H1 (cell line): ENCODE measurements around the gene NOM1. TPM values are rescaled to one million over a fixed set of nuclear protein-coding genes. Genes with fewer than 3 reads are reported as not detected.

Experiments
- CTCF ChIA-PET: fragments of 300-600 bp; sonication (Branson Sonifier 250); formaldehyde crosslinking; loops from one replicate; lab custom pipeline; 2021; ENCODE audit not compliant: partially characterized antibody; lab: Charles Lee
- POLR2A ChIA-PET: fragments of 300-600 bp; sonication (Branson Sonifier 250); formaldehyde crosslinking; loops from one replicate; lab custom pipeline; 2021; ENCODE audit warnings: inconsistent platforms; ENCODE audit not compliant: partially characterized antibody; lab: Charles Lee
- DNase-seq, 2 experiments: peaks; one replicate each; pipeline versions ENCODE4 v3.0.0 to v3.0.0-alpha.2; 2010 to 2022; ENCODE audit warnings: low spot score in 2 of 2, low read depth in 1 of 2, mixed read lengths in 1 of 2
- FAIRE-seq: peaks from 2 replicates; lab custom pipeline; 2011; peaks lifted over from hg19 to GRCh38; lab: Jason Lieb, UNC
- H2AFZ ChIP-seq: 2 replicates; pipeline ENCODE4 v1.8.1; 2012; ENCODE audit warnings: low read length, inconsistent platforms
- H2AK5ac ChIP-seq: 2 replicates; pipeline ENCODE4 v1.6.1; 2013; ENCODE audit warnings: low read depth, low read length
- H2BK120ac ChIP-seq: replicated peaks from 2 replicates; pipeline ENCODE3; 2013; ENCODE audit warnings: low read depth, low read length, inconsistent platforms
- H2BK12ac ChIP-seq: 2 replicates; pipeline ENCODE4 v1.6.1; 2013; ENCODE audit warnings: low read depth, low read length
- H2BK15ac ChIP-seq: 2 replicates; pipeline ENCODE4 v1.6.1; 2013; ENCODE audit warnings: low read length
- H2BK20ac ChIP-seq: 2 replicates; pipeline ENCODE4 v1.6.1; 2013; ENCODE audit warnings: low read length
- H2BK5ac ChIP-seq: 2 replicates; pipeline ENCODE4 v1.6.1; 2013; ENCODE audit warnings: low read depth, low read length
- H3K14ac ChIP-seq: 2 replicates; pipeline ENCODE4 v1.6.1; 2013; ENCODE audit warnings: inconsistent platforms; ENCODE audit not compliant: insufficient read length
- H3K18ac ChIP-seq: 2 replicates; pipeline ENCODE4 v1.6.1; 2013; ENCODE audit warnings: low read length; ENCODE audit errors: extremely low read depth
- H3K23ac ChIP-seq: 2 replicates; pipeline ENCODE4 v1.6.1; 2013; ENCODE audit warnings: inconsistent platforms; ENCODE audit not compliant: insufficient read length
- H3K23me2 ChIP-seq: 2 replicates; pipeline ENCODE4 v1.6.1; 2013; ENCODE audit warnings: low read depth, low read length
- H3K27ac ChIP-seq: 2 replicates; pipeline ENCODE4 v1.6.1; 2011; ENCODE audit warnings: low read depth, low read length, inconsistent platforms
- H3K27me3 ChIP-seq, 4 experiments: replicated peaks in 1 of 4; 1 replicate in 1 of 4; 2 replicates in 3 of 4; pipeline versions ENCODE4 v1.6.1 to v1.8.1; 2011 to 2013; ENCODE audit warnings: low read length in 3 of 4, mild to moderate bottlenecking in 3 of 4, inconsistent platforms in 2 of 4, mixed read lengths in 2 of 4, moderate library complexity in 1 of 4; ENCODE audit not compliant: control insufficient read depth in 3 of 4, insufficient read depth in 3 of 4; ENCODE audit errors: extremely low read depth in 1 of 4
- H3K36me3 ChIP-seq, 4 experiments: 2 replicates each; pipeline versions ENCODE4 v1.6.1 to v1.8.1; 2011 to 2013; ENCODE audit warnings: mild to moderate bottlenecking in 4 of 4, low read length in 3 of 4, moderate library complexity in 2 of 4, control low read depth in 1 of 4, inconsistent platforms in 1 of 4; ENCODE audit not compliant: insufficient read depth in 4 of 4, control insufficient read depth in 2 of 4
- H3K4ac ChIP-seq: replicated peaks from 2 replicates; pipeline ENCODE3; 2013; ENCODE audit warnings: low read length, low read depth, mixed read lengths, inconsistent platforms; ENCODE audit not compliant: insufficient read length
- H3K4me1 ChIP-seq, 4 experiments: replicated peaks in 1 of 4; 1 replicate in 1 of 4; 2 replicates in 3 of 4; pipeline versions ENCODE4 v1.6.1 to v1.8.1; 2011 to 2013; ENCODE audit warnings: low read length in 3 of 4, inconsistent platforms in 2 of 4, mixed read lengths in 1 of 4; ENCODE audit not compliant: insufficient read depth in 4 of 4, control insufficient read depth in 3 of 4
- H3K4me2 ChIP-seq, 2 experiments: 2 replicates each; pipeline versions ENCODE4 v1.6.1 to v1.8.1; 2011 to 2013; ENCODE audit warnings: low read depth in 2 of 2, low read length in 2 of 2, control low read depth in 1 of 2, inconsistent platforms in 1 of 2, mild to moderate bottlenecking in 1 of 2; ENCODE audit not compliant: insufficient read depth in 1 of 2
- H3K4me3 ChIP-seq, 4 experiments: fragments of 200-600, 300-600 bp in 1 of 4; sonication (generic), shearing (Covaris generic), sonication (Bioruptor Twin) in 1 of 4; 2 replicates each; pipeline versions ENCODE4 v1.5.1 to v1.8.1; 2011 to 2016; ENCODE audit warnings: low read length in 4 of 4, low read depth in 3 of 4, control low read depth in 2 of 4, inconsistent platforms in 2 of 4, mild to moderate bottlenecking in 2 of 4, mixed read lengths in 1 of 4, moderate library complexity in 1 of 4; ENCODE audit not compliant: insufficient read depth in 2 of 4; ENCODE audit errors: extremely low read depth in 1 of 4
- H3K56ac ChIP-seq: replicated peaks from 2 replicates; pipeline ENCODE3; 2013; ENCODE audit warnings: low read depth, mild to moderate bottlenecking, mixed read lengths, low read length, inconsistent platforms; ENCODE audit not compliant: insufficient read length
- H3K79me1 ChIP-seq: 2 replicates; pipeline ENCODE4 v1.6.1; 2013; ENCODE audit warnings: low read depth, low read length, control low read depth
- H3K79me2 ChIP-seq, 2 experiments: 2 replicates each; pipeline versions ENCODE4 v1.6.1 to v1.8.1; 2012 to 2013; ENCODE audit warnings: low read length in 2 of 2, mild to moderate bottlenecking in 2 of 2, inconsistent platforms in 1 of 2; ENCODE audit not compliant: insufficient read depth in 2 of 2, control insufficient read depth in 1 of 2
- H3K9ac ChIP-seq, 4 experiments: replicated peaks in 1 of 4; 1 replicate in 1 of 4; 2 replicates in 3 of 4; pipeline versions ENCODE4 v1.6.1 to v1.8.1; 2011 to 2013; ENCODE audit warnings: low read depth in 3 of 4, low read length in 3 of 4, control low read depth in 2 of 4, mild to moderate bottlenecking in 2 of 4, moderate library complexity in 2 of 4, inconsistent platforms in 1 of 4; ENCODE audit errors: extremely low read depth in 1 of 4
- H3K9me3 ChIP-seq, 2 experiments: 2 replicates each; pipeline versions ENCODE4 v1.6.1 to v1.8.1; 2012 to 2013; ENCODE audit warnings: mild to moderate bottlenecking in 2 of 2, moderate library complexity in 2 of 2, control low read depth in 1 of 2, inconsistent platforms in 1 of 2, low read depth in 1 of 2, low read length in 1 of 2, mixed read lengths in 1 of 2; ENCODE audit not compliant: insufficient read depth in 2 of 2
- H4K20me1 ChIP-seq, 2 experiments: replicated peaks in 1 of 2; 2 replicates each; pipeline versions ENCODE3 to v1.8.1; 2011 to 2013; ENCODE audit warnings: inconsistent platforms in 2 of 2, low read length in 2 of 2, mild to moderate bottlenecking in 1 of 2; ENCODE audit not compliant: insufficient read depth in 2 of 2, control insufficient read depth in 1 of 2
- H4K5ac ChIP-seq: 2 replicates; pipeline ENCODE4 v1.6.1; 2013; ENCODE audit warnings: low read length, low read depth, mixed read lengths, inconsistent platforms; ENCODE audit not compliant: insufficient read length
- H4K8ac ChIP-seq: 2 replicates; pipeline ENCODE4 v1.8.0; 2013; ENCODE audit warnings: mild to moderate bottlenecking, moderate library complexity, low read length, inconsistent platforms; ENCODE audit not compliant: insufficient read depth; ENCODE audit errors: extremely low read depth
- H4K91ac ChIP-seq: replicated peaks from 2 replicates; pipeline ENCODE3; 2013; ENCODE audit warnings: low read length, mixed read lengths, inconsistent platforms; ENCODE audit not compliant: insufficient read length
- RBBP5 ChIP-seq: IDR thresholded peaks from 2 replicates; pipeline ENCODE4 v1.7.1; 2012; ENCODE audit warnings: low read depth, mild to moderate bottlenecking, inconsistent platforms, low read length, moderate library complexity, borderline replicate concordance
- WGBS, 2 experiments: shearing (Covaris generic) in 1 of 2; methylation state at CpG; one replicate each; pipeline versions ENCODE4 v1.1.6 to v1.1.7; 2013 to 2015; ENCODE audit warnings: low lambda C conversion rate in 2 of 2, mixed read lengths in 2 of 2, inconsistent platforms in 1 of 2, low coverage in 1 of 2, missing lambda C conversion rate in 1 of 2; ENCODE audit not compliant: insufficient replicate concordance in 2 of 2, insufficient coverage in 1 of 2, insufficient read length in 1 of 2; ENCODE audit errors: extremely low coverage in 1 of 2, missing lambda C conversion rate in 1 of 2; 5-methylcytosine and 5-hydroxymethylcytosine counted together
- polyA plus RNA-seq, 7 experiments: library from polyadenylated mRNA; depleted of rRNA in 3 of 7; stranded (reverse) in 5 of 7; unstranded in 2 of 7; fragments of >200 nt in 5 of 7; fragments of 200-250 nt in 2 of 7; gene quantifications; 1 replicate in 5 of 7; 2 replicates in 1 of 7; 4 replicates in 1 of 7; pipeline versions ENCODE4 v1.2.1 to v1.2.3, GENCODE V29; 2011 to 2013; ENCODE audit warnings: missing spikeins in 2 of 7, mixed read lengths in 2 of 7
- total RNA-seq: library from RNA; stranded (reverse); fragmentation: NEBNext Ultra II Directional; extraction: Animal tissue kit (Norgen Biotek cat#: 25700); gene quantifications from 2 replicates; pipeline ENCODE4 v1.2.1, GENCODE V29; 2021

Gene NOM1
- total and polyA plus RNA-seq, 2 of the 8 experiments (the other 6 are each of a cell fraction or from before 2014, with no cell fraction given), result 10.6 to 29.1 TPM

- H4K5ac ChIP-seq, result no peak within 1 kb of the TSS
- H2BK20ac ChIP-seq, result peak within 1 kb of the TSS; percentile 48; the same call in 1 of the 2 replicates
- peaks cover 0 to 8% (median 0%) of the 10 kb centered on the region in 4 experiments; a peak in 1 of 8 replicates for H3K36me3 ChIP-seq
- POLR2A ChIA-PET, result interaction anchor here (1.5 to 3.3 kb wide), 3 partner anchors 9 to 11 kb away, joined by 6 to 15 read pairs (median 7); no protein-coding TSS in a partner anchor
- no peak within 1 kb of the TSS for H3K23ac ChIP-seq
- CTCF ChIA-PET, result interaction anchor here (0.5 kb wide), 1 partner anchor 670 kb away, joined by 3 read pairs; no protein-coding TSS in a partner anchor
- H3K56ac ChIP-seq, result no peak within 1 kb of the TSS
- H3K9ac ChIP-seq, result no peak within 1 kb of the TSS
- H2BK5ac ChIP-seq, result peak within 1 kb of the TSS; percentile 66; the same call in 1 of the 2 replicates
- DNase-seq (peak in 1 of 2 experiments; percentile 92), FAIRE-seq (no peak)
- peak within 1 kb of the TSS; percentile 27 to 52 (median 36) for H3K4me3 ChIP-seq
- H3K79me1 ChIP-seq, result no peaks in the 10 kb centered on the region
- no peak within 1 kb of the TSS for H2AK5ac ChIP-seq
- peak within 1 kb of the TSS; percentile 83 for H3K18ac ChIP-seq
- H2BK120ac ChIP-seq, result no peak within 1 kb of the TSS
- H3K79me2 ChIP-seq, result no peaks in the 10 kb centered on the region
- 1% methylated on average over 45 of the region's 87 CpGs; no CpG with 5 or more reads in 1 of the 2 experiments for WGBS, 2 experiments
- H2BK15ac ChIP-seq, result peak within 1 kb of the TSS; percentile 81; the same call in 1 of the 2 replicates
- H3K4me2 ChIP-seq, result peak within 1 kb of the TSS; percentile 74 to 80
- H3K27ac ChIP-seq, result no peak within 1 kb of the TSS
- H4K20me1 ChIP-seq, result peaks cover 16 to 31% of the 10 kb centered on the region in 2 experiments
- H3K23me2 ChIP-seq, result peaks cover 8% of the 10 kb centered on the region; the same call in 1 of the 2 replicates
- peak within 1 kb of the TSS; percentile 29 for H4K91ac ChIP-seq
- peaks cover 8 to 38% (median 17%) of the 10 kb centered on the region in 4 experiments for H3K4me1 ChIP-seq
- no peaks in the 10 kb centered on the region for H3K9me3 ChIP-seq
- H2AFZ ChIP-seq, result peak within 1 kb of the TSS; percentile 18; the same call in 1 of the 2 replicates
- H2BK12ac ChIP-seq, result peak within 1 kb of the TSS; percentile 99; the same call in 1 of the 2 replicates
- no peak within 1 kb of the TSS for H3K4ac ChIP-seq
- H4K8ac ChIP-seq, result peak within 1 kb of the TSS; percentile 31; the same call in 1 of the 2 replicates
- H3K27me3 ChIP-seq, result peaks cover 91 to 98% (median 96%) of the 10 kb centered on the region in 4 experiments
- H3K14ac ChIP-seq, result no peak within 1 kb of the TSS
- TF ChIP-seq RBBP5, result peak; percentile 40; the same call in 1 of the 2 replicates
Measured at GRCh38 chr7:157010588-157011332, 61.2 kb downstream of the NOM1 start, which contains the start of gene MNX1. TSS of gene MNX1 (minus strand) at chr7:157010663. CDS start at chr7:157010350, 313 bp downstream.
